Activated CD4-positive, alpha-beta T cell treated with anti-CD3 and anti-CD28 coated beads for 36 hours (primary cell): ENCODE data around the gene ITGA11. TPM values are rescaled to one million over a fixed set of nuclear protein-coding genes. Genes with fewer than 3 reads are reported as not detected.

Experiments used
- ATAC-seq: fragments of 200-7000 bp; cut with Tn5 transposase; one replicate; pipeline ENCODE4 v1.10.0; 2021; ENCODE audit warnings: mild to moderate bottlenecking, moderate library complexity
- CTCF ChIA-PET: fragments of 350-600 bp; sonication (Branson Sonifier 250); formaldehyde crosslinking; loops from one replicate; lab custom pipeline; 2021; ENCODE audit warnings: antibody characterized with exemption; lab: Charles Lee
- POLR2A ChIA-PET: fragments of 350-600 bp; sonication (Branson Sonifier 250); formaldehyde crosslinking; loops from one replicate; lab custom pipeline; 2021; ENCODE audit warnings: antibody characterized with exemption, inconsistent platforms; lab: Charles Lee
- DNase-seq: peaks from one replicate; pipeline ENCODE4 v3.0.0-alpha.2; 2020
- H3K27ac Mint-ChIP-seq: one replicate; pipeline ENCODE4 v1.8.0; 2021; ENCODE audit warnings: mixed read lengths
- H3K27me3 Mint-ChIP-seq: one replicate; pipeline ENCODE4 v1.8.0; 2021; ENCODE audit warnings: mixed read lengths
- H3K36me3 Mint-ChIP-seq: one replicate; pipeline ENCODE4 v1.8.0; 2021; ENCODE audit warnings: low read depth, mixed read lengths
- H3K4me1 Mint-ChIP-seq: one replicate; pipeline ENCODE4 v1.8.0; 2021; ENCODE audit warnings: mixed read lengths
- H3K4me3 Mint-ChIP-seq: one replicate; pipeline ENCODE4 v1.8.0; 2021; ENCODE audit warnings: mild to moderate bottlenecking, moderate library complexity, mixed read lengths
- H3K9me3 Mint-ChIP-seq: one replicate; pipeline ENCODE4 v1.8.0; 2021; ENCODE audit warnings: low read depth, mixed read lengths
- intact Hi-C, 2 experiments: fragments of 100-400 bp; cut with DNase I in 1 of 2; cut with micrococcal nuclease in 1 of 2; formaldehyde crosslinking; loops; one replicate each; pipeline versions ENCODE4 v1.14.2 to v1.15.1; 2022 to 2024; cut with DNase I, micrococcal nuclease
- total RNA-seq, 2 experiments: library from RNA; stranded (reverse); gene quantifications; one replicate each; pipeline ENCODE4 v1.2.3, GENCODE V29; 2021

Gene ITGA11
- total RNA-seq, 2 experiments from 2014 or later: 2.9 to 3.2 TPM

DNA sequence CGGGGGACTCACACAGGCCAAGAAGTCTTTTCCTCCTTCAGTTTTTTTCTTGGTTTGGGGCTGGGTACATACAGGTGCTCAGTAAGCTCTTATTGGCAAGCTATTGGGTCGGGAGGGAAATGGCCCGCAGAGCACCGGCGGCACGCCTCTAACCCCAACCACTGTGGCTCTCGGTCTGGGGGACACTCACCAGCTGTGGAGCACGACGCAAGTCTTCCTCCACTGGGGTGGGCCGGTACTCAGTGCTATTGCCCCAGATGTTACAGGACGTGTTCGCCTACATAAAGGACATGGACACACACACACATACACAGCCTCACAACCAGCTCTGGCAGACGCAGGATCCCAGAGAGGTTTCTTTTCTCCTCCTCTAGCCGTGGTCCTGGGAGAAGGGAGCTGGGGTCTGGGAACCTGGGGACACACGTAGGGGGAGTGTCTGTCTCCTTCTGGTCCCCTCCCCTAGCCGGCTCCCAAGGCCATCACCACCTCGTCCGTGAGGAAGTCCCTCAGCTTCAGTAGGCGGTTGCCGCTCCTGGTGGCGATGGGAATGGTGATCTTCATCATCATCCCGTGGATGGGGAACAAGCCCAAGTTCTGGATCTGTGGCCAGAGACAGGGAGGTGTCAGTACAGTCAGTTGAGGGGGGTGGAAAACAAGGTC, 121.0 kb downstream of the ITGA11 start:
- peaks cover 11% of the 10 kb centered on the region for H3K4me1 Mint-ChIP-seq
- ChIA-PET POLR2A (no interaction called here), CTCF (interaction anchor here (0.7 to 1.3 kb wide), 4 partner anchors 11 to 79 kb away, joined by 3 to 5 read pairs (median 3); no protein-coding TSS in a partner anchor)
- H3K27me3 Mint-ChIP-seq: no peaks in the 10 kb centered on the region
- no peak for DNase-seq
- intact Hi-C loops: no loop called here
- H3K27ac Mint-ChIP-seq: no peak overlapping the region
- H3K36me3 Mint-ChIP-seq: no peaks in the 10 kb centered on the region
- no peak overlapping the region for H3K4me3 Mint-ChIP-seq
- no peaks in the 10 kb centered on the region for H3K9me3 Mint-ChIP-seq
- no peak for ATAC-seq

DNA sequence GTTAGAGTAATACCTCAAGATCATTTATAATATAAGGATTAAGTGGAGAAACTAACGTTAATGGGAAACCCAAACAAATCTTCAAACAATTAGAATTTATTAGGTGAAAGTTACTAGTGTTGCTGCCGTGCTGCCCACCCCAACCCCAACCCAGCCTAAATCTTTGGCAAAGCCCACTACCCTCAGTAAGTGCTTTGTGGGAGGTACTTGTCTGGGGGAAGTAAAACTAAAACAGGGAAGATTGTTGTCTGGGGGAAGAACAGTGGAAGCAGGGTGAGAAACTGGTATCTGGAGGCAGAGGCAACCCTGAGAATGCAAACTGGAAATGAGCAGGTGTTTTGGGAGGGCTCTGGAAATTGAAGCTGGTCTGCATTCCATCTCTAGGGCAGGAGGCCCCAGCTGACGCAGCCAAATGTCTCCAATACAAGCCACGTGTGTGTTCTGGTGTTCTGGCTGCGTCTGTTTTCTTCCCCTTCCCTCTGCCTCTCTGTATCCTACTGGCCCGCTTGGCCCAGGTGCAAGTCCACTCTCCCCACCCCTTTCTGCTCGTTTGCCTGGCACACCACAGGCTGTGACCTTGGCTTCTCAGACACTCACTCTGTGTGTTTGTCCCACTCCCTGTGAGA, 121.7 kb downstream of the ITGA11 start:
- DNase-seq: no peak
- H3K36me3 Mint-ChIP-seq: no peaks in the 10 kb centered on the region
- POLR2A ChIA-PET: no interaction called here
- no peak for ATAC-seq
- intact Hi-C loops: no loop called here
- H3K27ac Mint-ChIP-seq: no peak overlapping the region
- CTCF ChIA-PET: interaction anchor here (0.7 to 1.3 kb wide), 2 partner anchors 10 to 53 kb away, joined by 3 to 5 read pairs; no protein-coding TSS in a partner anchor
- peaks cover 11% of the 10 kb centered on the region for H3K4me1 Mint-ChIP-seq
- H3K9me3 Mint-ChIP-seq: no peaks in the 10 kb centered on the region
- no peak overlapping the region for H3K4me3 Mint-ChIP-seq
- H3K27me3 Mint-ChIP-seq: no peaks in the 10 kb centered on the region

DNA sequence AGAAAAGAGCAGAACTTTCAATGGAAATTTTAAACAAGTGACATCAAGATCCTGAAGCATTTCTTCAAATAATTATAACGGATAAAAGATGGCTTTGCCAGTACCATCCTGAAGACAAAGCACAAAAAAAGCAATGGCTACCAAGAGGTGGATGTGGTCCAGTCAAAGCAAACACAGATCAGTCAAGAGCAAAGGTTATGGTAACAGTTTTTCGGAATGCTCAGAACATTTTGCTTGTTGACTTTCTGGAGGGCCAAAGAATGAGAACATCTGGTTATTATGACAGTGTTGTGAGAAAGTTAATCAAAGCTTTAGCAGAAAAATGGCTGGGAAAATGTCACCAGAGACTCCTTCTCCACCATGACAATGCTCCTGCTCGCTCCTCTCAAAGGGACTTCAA, 122.9 kb downstream of the ITGA11 start:
- Mint-ChIP-seq H3K27me3 (no peaks in the 10 kb centered on the region), H3K27ac (no peak overlapping the region), H3K9me3 (no peaks in the 10 kb centered on the region), H3K4me1 (peaks cover 11% of the 10 kb centered on the region), H3K36me3 (no peaks in the 10 kb centered on the region), H3K4me3 (no peak overlapping the region)
- intact Hi-C loops: loop anchor here in 1 of 2 experiments (5.0 kb wide), 2 partner anchors 58 to 243 kb away; no protein-coding TSS in a partner anchor
- ATAC-seq (no peak), DNase-seq (no peak)
- POLR2A ChIA-PET: no interaction called here
- CTCF ChIA-PET: no interaction called here

DNA sequence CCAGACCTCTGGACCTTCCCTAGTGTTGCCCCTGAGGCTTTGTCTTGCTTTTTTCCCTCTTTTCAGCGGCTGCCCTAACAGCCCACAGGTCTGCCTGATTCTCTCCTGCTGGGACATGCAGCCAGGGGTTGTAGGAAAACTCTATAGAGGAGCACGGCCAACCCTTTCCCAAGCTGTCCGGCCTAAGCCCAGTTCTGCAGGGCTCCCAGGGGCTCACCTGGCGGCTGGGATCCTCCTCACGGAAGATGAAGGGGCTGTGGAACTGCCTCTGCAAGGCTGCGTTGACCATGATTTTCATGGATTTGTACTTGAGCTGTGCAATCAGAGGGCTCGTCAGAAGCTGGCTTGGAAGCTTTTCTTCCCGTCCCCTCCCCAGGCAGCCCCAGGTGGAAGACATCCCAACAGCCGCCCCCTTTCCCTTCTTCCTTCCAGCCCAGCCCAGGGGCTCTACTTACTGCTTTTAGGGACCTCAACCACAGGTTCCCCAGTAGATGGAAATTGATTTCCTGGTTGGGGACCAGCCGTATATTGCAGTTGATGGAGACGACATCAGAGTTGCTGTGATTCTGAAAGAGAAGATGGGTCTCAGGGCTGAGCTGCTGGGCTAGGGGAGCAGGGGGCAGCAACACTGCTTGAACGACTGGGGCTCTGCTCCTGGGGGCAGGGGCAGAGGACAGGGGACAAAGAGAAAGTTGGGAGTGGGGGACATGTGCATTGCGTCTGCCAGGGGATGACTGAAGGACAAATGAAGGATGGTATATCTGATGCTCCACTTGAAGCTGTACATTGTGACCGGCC, 124.6 kb downstream of the ITGA11 start:
- ChIA-PET CTCF (interaction anchor here (0.6 to 4.6 kb wide), 30 partner anchors 9 to 1217 kb away, joined by 3 to 53 read pairs (median 5); partner anchors contain the start of gene FEM1B), POLR2A (interaction anchor here (0.5 to 1.4 kb wide), 5 partner anchors 27 to 88 kb away, joined by 3 to 8 read pairs (median 4); partner anchors contain the start of gene FEM1B)
- Mint-ChIP-seq H3K36me3 (no peaks in the 10 kb centered on the region), H3K27me3 (no peaks in the 10 kb centered on the region), H3K4me1 (peaks cover 11% of the 10 kb centered on the region), H3K4me3 (no peak overlapping the region), H3K9me3 (no peaks in the 10 kb centered on the region), H3K27ac (no peak overlapping the region)
- DNase-seq (no peak), ATAC-seq (no peak)
- intact Hi-C loops: loop anchor here in 1 of 2 experiments (5.0 kb wide), 2 partner anchors 60 to 245 kb away; no protein-coding TSS in a partner anchor

DNA sequence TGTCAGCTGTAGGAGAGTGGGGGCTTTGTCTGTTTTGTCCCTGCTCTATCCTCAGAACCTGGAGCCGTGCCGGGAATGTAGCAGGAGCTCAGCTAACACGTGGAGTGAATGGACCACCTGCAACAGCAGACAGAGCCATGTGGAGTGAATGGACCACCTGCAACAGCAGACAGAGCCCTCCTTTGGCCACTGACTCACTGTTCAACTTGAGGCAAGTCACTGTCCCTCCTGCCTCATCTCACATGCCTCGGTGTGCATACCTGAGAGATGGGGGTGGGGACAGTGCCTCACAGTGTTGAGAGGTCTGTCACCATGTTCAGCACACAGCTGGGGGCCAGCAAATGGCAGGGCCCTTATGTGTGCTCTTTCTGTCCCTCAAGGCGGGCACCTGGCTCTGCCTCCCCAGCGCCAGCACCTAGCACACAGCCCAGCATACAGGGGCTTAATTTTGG, 126.5 kb downstream of the ITGA11 start:
- no peak overlapping the region for H3K4me3 Mint-ChIP-seq
- H3K4me1 Mint-ChIP-seq: peaks cover 20% of the 10 kb centered on the region
- ChIA-PET POLR2A (no interaction called here), CTCF (interaction anchor here (0.6 to 4.6 kb wide), 15 partner anchors 10 to 255 kb away, joined by 3 to 53 read pairs (median 7); no protein-coding TSS in a partner anchor)
- DNase-seq: no peak
- no peaks in the 10 kb centered on the region for H3K27me3 Mint-ChIP-seq
- no peaks in the 10 kb centered on the region for H3K36me3 Mint-ChIP-seq
- intact Hi-C loops: loop anchor here in 1 of 2 experiments (5.0 kb wide), 2 partner anchors 62 to 247 kb away; no protein-coding TSS in a partner anchor
- H3K27ac Mint-ChIP-seq: no peak overlapping the region
- no peaks in the 10 kb centered on the region for H3K9me3 Mint-ChIP-seq
- no peak for ATAC-seq

DNA sequence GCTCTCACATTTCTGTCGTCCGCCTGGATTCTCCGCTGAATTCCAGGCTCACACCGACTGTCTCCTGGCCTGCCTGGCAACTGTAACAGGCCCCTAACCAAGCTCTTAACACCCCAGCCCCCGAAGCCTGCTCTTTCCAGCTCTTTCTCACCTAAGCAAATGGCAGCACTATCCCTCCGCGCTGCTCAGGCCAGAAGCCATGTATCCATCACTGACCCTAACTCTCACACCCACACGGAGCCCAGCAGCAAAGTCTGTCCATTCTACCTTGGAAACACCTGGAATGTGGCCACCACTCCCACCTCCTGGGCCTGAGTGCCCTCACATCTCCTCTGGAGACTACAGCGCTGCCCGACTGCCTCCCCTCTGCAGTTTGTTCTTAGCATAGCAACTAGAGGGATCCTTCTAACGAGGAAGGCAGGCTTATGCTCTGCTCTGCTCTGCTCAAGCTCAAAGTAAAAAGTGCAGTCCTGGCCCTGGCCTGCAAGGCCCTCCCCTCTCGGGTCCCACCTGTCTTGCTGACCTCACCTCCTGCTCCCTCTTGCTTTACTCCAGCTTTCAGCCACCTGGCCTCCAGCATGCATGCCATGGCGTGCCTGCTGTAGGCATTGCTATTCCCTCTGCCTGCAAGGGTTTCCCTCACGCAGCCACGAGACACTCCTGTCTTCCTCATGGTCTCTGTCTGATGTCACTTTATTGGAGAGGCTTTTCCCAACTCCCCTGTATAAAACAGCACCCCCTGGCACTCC, 127.2 kb downstream of the ITGA11 start:
- ChIA-PET CTCF (interaction anchor here (0.6 to 4.6 kb wide), 7 partner anchors 11 to 255 kb away, joined by 3 to 53 read pairs (median 4); no protein-coding TSS in a partner anchor), POLR2A (no interaction called here)
- H3K27me3 Mint-ChIP-seq: no peaks in the 10 kb centered on the region
- peaks cover 21% of the 10 kb centered on the region for H3K4me1 Mint-ChIP-seq
- DNase-seq: no peak
- ATAC-seq: no peak
- intact Hi-C loops: loop anchor here in 1 of 2 experiments (5.0 kb wide), 2 partner anchors 63 to 248 kb away; no protein-coding TSS in a partner anchor
- H3K36me3 Mint-ChIP-seq: no peaks in the 10 kb centered on the region
- H3K27ac Mint-ChIP-seq: no peak overlapping the region
- no peak overlapping the region for H3K4me3 Mint-ChIP-seq
- no peaks in the 10 kb centered on the region for H3K9me3 Mint-ChIP-seq

DNA sequence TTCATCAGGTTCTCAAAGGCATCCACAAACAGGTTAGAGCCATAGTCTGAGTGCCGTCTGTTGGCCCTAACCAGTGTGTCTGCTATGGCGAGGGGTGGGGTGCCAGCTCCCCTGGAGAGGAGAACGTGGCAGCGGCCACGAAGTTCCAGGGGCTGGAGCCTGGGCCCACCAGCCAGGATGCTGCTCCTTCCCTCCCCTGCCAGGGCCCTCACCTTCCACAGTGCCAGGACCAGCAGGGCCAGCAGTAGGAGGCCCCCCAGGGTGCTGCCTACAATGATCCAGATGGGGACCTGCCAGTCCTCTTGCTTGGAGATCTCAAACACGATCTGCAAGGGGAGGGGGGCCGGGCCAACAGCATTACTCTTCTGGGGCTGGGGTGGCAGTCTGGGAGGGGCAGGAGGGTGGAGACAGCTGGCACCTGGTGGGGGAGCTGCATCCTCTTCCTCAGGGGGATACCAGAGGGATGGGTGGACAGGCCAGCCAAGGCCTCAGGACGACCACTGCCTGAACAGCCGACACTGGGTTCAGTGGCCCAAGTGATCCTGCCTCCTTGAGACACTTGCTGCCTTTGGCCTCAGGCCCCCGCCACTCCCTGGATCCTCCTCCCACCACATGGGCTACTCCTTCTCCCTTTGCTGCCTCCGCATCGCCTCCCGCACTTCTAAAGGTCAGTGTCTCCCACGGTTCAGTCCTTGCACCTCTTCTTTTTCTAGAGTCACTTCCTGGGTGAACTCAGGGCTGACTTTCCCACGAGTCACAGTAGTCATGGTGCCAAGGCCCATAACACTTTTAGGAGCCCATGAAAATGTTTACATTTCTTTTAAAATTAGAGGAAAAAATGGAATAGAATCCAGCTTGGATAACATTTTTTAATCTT, 128.2 kb downstream of the ITGA11 start:
- no peaks in the 10 kb centered on the region for H3K27me3 Mint-ChIP-seq
- ChIA-PET POLR2A (no interaction called here), CTCF (interaction anchor here (0.7 to 4.6 kb wide), 5 partner anchors 10 to 79 kb away, joined by 4 to 53 read pairs (median 4); no protein-coding TSS in a partner anchor)
- peaks cover 30% of the 10 kb centered on the region for H3K4me1 Mint-ChIP-seq
- no peak overlapping the region for H3K4me3 Mint-ChIP-seq
- no peak for DNase-seq
- intact Hi-C loops: no loop called here
- no peaks in the 10 kb centered on the region for H3K9me3 Mint-ChIP-seq
- H3K36me3 Mint-ChIP-seq: no peaks in the 10 kb centered on the region
- no peak overlapping the region for H3K27ac Mint-ChIP-seq
- ATAC-seq: no peak

DNA sequence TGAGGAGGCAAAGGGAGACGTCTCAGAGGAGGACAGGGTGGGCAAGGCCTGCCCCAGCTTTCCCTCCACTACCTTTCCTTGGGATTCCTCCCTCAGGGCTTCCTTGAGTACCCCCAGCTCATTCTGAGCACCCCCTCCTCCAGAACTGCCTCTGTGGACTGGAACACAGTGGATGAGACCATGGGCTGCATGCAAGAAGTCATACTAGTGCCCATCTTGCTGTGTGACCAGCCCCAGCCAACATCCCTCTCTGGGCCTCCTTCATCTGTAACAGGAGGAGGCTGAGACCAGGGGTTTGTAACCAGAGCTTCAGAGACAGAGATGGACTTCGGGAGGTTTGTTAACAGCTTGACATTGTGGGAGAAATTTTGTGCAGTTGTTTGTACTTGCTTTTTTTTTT, 128.8 kb downstream of the ITGA11 start:
- POLR2A ChIA-PET: interaction anchor here (0.7 kb wide), 1 partner anchor 699 kb away, joined by 3 read pairs; no protein-coding TSS in a partner anchor
- ATAC-seq (no peak), DNase-seq (no peak)
- no peak overlapping the region for H3K27ac Mint-ChIP-seq
- no peaks in the 10 kb centered on the region for H3K9me3 Mint-ChIP-seq
- H3K4me3 Mint-ChIP-seq: no peak overlapping the region
- H3K36me3 Mint-ChIP-seq: no peaks in the 10 kb centered on the region
- intact Hi-C loops: no loop called here
- peaks cover 35% of the 10 kb centered on the region for H3K4me1 Mint-ChIP-seq
- CTCF ChIA-PET: interaction anchor here (0.7 to 4.6 kb wide), 2 partner anchors 50 to 76 kb away, joined by 4 to 53 read pairs; no protein-coding TSS in a partner anchor
- H3K27me3 Mint-ChIP-seq: no peaks in the 10 kb centered on the region

DNA sequence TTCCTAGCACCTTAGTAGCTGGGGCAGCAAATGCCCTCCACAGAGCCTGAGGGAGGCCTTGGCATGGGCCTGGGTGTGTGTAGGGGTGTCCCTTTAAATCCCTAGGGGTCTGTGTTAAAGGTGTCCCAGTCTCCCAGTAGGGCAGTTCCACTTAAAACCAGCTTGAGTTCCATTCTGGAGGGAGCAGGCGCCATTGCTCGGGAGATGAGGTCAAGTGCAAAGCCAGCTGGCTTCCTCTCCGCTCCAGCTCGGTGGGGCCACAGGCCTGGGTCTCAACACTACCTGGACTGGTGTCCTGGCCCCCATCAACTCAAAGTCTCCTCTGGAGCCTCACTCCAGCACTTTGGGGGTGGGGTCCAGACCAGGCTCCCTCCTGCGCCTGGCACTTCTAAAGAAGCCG, 129.2 kb downstream of the ITGA11 start:
- Mint-ChIP-seq H3K4me1 (peaks cover 39% of the 10 kb centered on the region), H3K9me3 (no peaks in the 10 kb centered on the region), H3K27ac (no peak overlapping the region), H3K36me3 (no peaks in the 10 kb centered on the region), H3K27me3 (no peaks in the 10 kb centered on the region), H3K4me3 (no peak overlapping the region)
- no peak for DNase-seq
- no peak for ATAC-seq
- CTCF ChIA-PET: interaction anchor here (4.6 kb wide), 1 partner anchor 50 kb away, joined by 53 read pairs; no protein-coding TSS in a partner anchor
- POLR2A ChIA-PET: interaction anchor here (0.7 kb wide), 1 partner anchor 700 kb away, joined by 3 read pairs; no protein-coding TSS in a partner anchor
- intact Hi-C loops: no loop called here

DNA sequence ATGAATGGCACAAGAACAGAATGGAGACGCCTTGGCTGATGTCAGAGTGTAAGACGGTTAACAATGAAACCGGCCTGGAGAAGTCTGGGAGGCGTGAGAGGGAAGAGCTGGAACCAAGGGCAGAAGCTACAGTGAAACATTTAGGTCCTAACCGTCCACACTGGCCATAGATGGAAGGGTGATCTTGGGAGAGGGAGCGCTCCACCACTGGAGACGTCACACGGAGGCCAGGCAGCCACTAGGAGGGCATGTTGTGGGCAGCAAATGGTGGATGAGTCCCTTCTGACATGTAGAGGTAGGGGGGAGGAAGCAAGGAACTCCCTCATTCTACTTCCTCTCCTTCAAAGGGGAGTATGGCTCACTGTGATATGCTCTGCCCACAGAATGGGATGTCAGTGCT, 130.7 kb downstream of the ITGA11 start:
- no peaks in the 10 kb centered on the region for H3K27me3 Mint-ChIP-seq
- no peaks in the 10 kb centered on the region for H3K9me3 Mint-ChIP-seq
- peaks cover 6% of the 10 kb centered on the region for H3K36me3 Mint-ChIP-seq
- ATAC-seq (no peak), DNase-seq (no peak)
- ChIA-PET POLR2A (no interaction called here), CTCF (no interaction called here)
- intact Hi-C loops: no loop called here
- no peak overlapping the region for H3K4me3 Mint-ChIP-seq
- H3K4me1 Mint-ChIP-seq: peaks cover 33% of the 10 kb centered on the region
- H3K27ac Mint-ChIP-seq: no peak overlapping the region
